Endodermal cell (in vitro differentiated cells): ENCODE results near the gene PLEKHJ1. TPM values are rescaled to one million over a fixed set of nuclear protein-coding genes. Genes with fewer than 3 reads are reported as not detected.

Experiments used
- DNase-seq: peaks from one replicate; pipeline ENCODE4 v3.0.0-alpha.2; 2017
- H3K27ac ChIP-seq: 2 replicates; pipeline ENCODE4 v1.5.1; 2013; ENCODE audit warnings: mild to moderate bottlenecking, low read depth, low read length, moderate library complexity
- H3K27me3 ChIP-seq: 2 replicates; pipeline ENCODE4 v1.6.1; 2013; ENCODE audit warnings: mild to moderate bottlenecking, low read length, moderate library complexity; ENCODE audit not compliant: insufficient read depth, control insufficient read depth, poor library complexity, severe bottlenecking
- H3K36me3 ChIP-seq: 2 replicates; pipeline ENCODE4 v1.7.0; 2013; ENCODE audit warnings: mild to moderate bottlenecking, low read length, moderate library complexity; ENCODE audit not compliant: control insufficient read depth, insufficient read depth
- H3K4me1 ChIP-seq: one replicate; pipeline ENCODE4 v1.7.0; 2013; ENCODE audit warnings: low read length; ENCODE audit not compliant: control insufficient read depth, insufficient read depth
- H3K4me3 ChIP-seq: 2 replicates; pipeline ENCODE4 v1.5.1; 2013; ENCODE audit warnings: mild to moderate bottlenecking, low read length, moderate library complexity
- H3K9ac ChIP-seq: 2 replicates; pipeline ENCODE4 v1.6.1; 2013; ENCODE audit warnings: mild to moderate bottlenecking, low read length, moderate library complexity; ENCODE audit not compliant: poor library complexity, severe bottlenecking; ENCODE audit errors: extremely low read depth
- H3K9me3 ChIP-seq: 2 replicates; pipeline ENCODE4 v1.6.1; 2013; ENCODE audit warnings: mild to moderate bottlenecking, low read length, moderate library complexity; ENCODE audit not compliant: control insufficient read depth
- H3K27ac Mint-ChIP-seq: 2 replicates; pipeline ENCODE4 v1.8.0; 2020; ENCODE audit warnings: mixed read lengths
- H3K27me3 Mint-ChIP-seq: 2 replicates; pipeline ENCODE4 v1.8.0; 2021; ENCODE audit warnings: mild to moderate bottlenecking, mixed read lengths; ENCODE audit not compliant: insufficient read depth
- H3K36me3 Mint-ChIP-seq: 2 replicates; pipeline ENCODE4 v1.8.0; 2020; ENCODE audit warnings: low read depth, mixed read lengths
- H3K4me1 Mint-ChIP-seq: 2 replicates; pipeline ENCODE4 v1.8.0; 2020; ENCODE audit warnings: mixed read lengths
- H3K4me3 Mint-ChIP-seq: 2 replicates; pipeline ENCODE4 v1.8.0; 2020; ENCODE audit warnings: mild to moderate bottlenecking, moderate library complexity, mixed read lengths
- H3K9me3 Mint-ChIP-seq: 2 replicates; pipeline ENCODE4 v1.8.0; 2020; ENCODE audit warnings: mild to moderate bottlenecking, mixed read lengths
- CTCF ChIP-seq: fragments of 200-600 bp; sonication (generic); conservative IDR thresholded peaks from 2 replicates; pipeline ENCODE4 v1.5.0; 2021; ENCODE audit warnings: antibody characterized with exemption, mild to moderate bottlenecking
- WGBS, 2 experiments: methylation state at CpG; one replicate each; pipeline versions ENCODE4 v1.1.5 to v1.1.7; 2013; ENCODE audit warnings: missing lambda C conversion rate in 2 of 2, mixed read lengths in 1 of 2; ENCODE audit not compliant: insufficient coverage in 1 of 2, insufficient read length in 1 of 2; 5-methylcytosine and 5-hydroxymethylcytosine counted together
- total RNA-seq, 2 donors: library from RNA; stranded (reverse); fragmentation: NEBNext Ultra II Directional in 1 of 2; extraction: Animal tissue kit (Norgen Biotek cat#: 25700) in 1 of 2; gene quantifications; 2 replicates in 1 of 2; 3 replicates in 1 of 2; pipeline ENCODE4 v1.2.1, GENCODE V29; 2021

Gene PLEKHJ1
- total RNA-seq, 2 donors from 2014 or later = 146 to 192 TPM

GRCh38 chr19:2191456-2192310 is 44.4 kb downstream of the PLEKHJ1 start:
- Histone ChIP-seq H3K9me3 (no peaks in the 10 kb centered on the region), H3K9ac (no peak overlapping the region), H3K27me3 (no peaks in the 10 kb centered on the region), H3K36me3 (peaks cover 13% of the 10 kb centered on the region), H3K4me1 (no peaks in the 10 kb centered on the region), H3K4me3 (no peak overlapping the region), H3K27ac (no peak overlapping the region)
- Mint-ChIP-seq H3K4me1 (no peaks in the 10 kb centered on the region), H3K9me3 (no peaks in the 10 kb centered on the region), H3K27ac (no peak overlapping the region), H3K36me3 (peaks cover 43% of the 10 kb centered on the region), H3K4me3 (no peak overlapping the region), H3K27me3 (no peaks in the 10 kb centered on the region)
- WGBS, 2 experiments = 94% methylated on average over 25 to 32 of the region's 32 CpGs
- DNase-seq = no peak
- no peak for TF ChIP-seq CTCF

- no peaks in the 10 kb centered on the region for H3K9me3 Mint-ChIP-seq
- no peak for TF ChIP-seq CTCF
- H3K4me1 Mint-ChIP-seq = no peaks in the 10 kb centered on the region
- no peak overlapping the region for H3K27ac Mint-ChIP-seq
- no peaks in the 10 kb centered on the region for H3K27me3 ChIP-seq
- no peaks in the 10 kb centered on the region for H3K27me3 Mint-ChIP-seq
- H3K4me1 ChIP-seq = no peaks in the 10 kb centered on the region
- H3K36me3 Mint-ChIP-seq = peaks cover 48% of the 10 kb centered on the region
- no peak overlapping the region for H3K9ac ChIP-seq
- H3K4me3 Mint-ChIP-seq = no peak overlapping the region
- peaks cover 19% of the 10 kb centered on the region for H3K36me3 ChIP-seq
- no peak overlapping the region for H3K27ac ChIP-seq
- H3K9me3 ChIP-seq = no peaks in the 10 kb centered on the region
- DNase-seq = no peak
- 97 to 98% methylated on average over 28 to 37 of the region's 37 CpGs for WGBS, 2 experiments
- H3K4me3 ChIP-seq = no peak overlapping the region
Observed at GRCh38 chr19:2190848-2191455, 45.2 kb downstream of the PLEKHJ1 start.

DNA sequence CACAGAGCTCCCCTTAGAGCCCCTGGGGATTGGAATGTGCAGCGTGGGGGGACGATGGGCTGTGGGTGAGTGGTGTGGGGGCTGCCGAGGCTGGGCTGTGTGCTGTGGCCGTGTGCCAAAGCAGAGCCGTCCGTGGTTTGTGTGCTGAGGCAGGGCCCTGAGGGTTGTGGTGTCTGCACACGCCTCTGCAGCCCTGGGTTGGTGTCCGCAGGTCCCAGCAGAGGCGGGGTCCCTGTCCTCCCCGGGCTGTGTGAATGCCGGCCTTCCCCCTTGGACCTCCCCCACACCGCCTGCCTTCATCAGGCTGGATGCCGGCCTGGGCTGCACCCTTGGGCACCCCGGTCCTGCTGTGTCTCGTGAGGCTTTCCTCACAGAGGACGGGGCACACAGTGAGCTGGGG is 46.2 kb downstream of the PLEKHJ1 start:
- TF ChIP-seq CTCF = no peak
- no peak overlapping the region for H3K27ac ChIP-seq
- Mint-ChIP-seq H3K27me3 (no peaks in the 10 kb centered on the region), H3K36me3 (peaks cover 57% of the 10 kb centered on the region), H3K4me3 (no peak overlapping the region), H3K4me1 (no peaks in the 10 kb centered on the region), H3K27ac (no peak overlapping the region), H3K9me3 (no peaks in the 10 kb centered on the region)
- no peaks in the 10 kb centered on the region for H3K9me3 ChIP-seq
- WGBS, 2 experiments = 93 to 96% methylated on average over 5 to 16 of the region's 16 CpGs
- DNase-seq = no peak
- H3K9ac ChIP-seq = no peak overlapping the region
- H3K4me3 ChIP-seq = no peak overlapping the region
- no peaks in the 10 kb centered on the region for H3K4me1 ChIP-seq
- H3K27me3 ChIP-seq = no peaks in the 10 kb centered on the region
- peaks cover 28% of the 10 kb centered on the region for H3K36me3 ChIP-seq
